Measurements from ENCODE around the gene CFAP46.

GRCh38 chr10:132873395-132873794 lies 69.0 kb downstream of the CFAP46 start:
- TF ChIP-seq GATA2 (IDR thresholded peaks at IDR 0.05; ENCODE audit: low read depth, low read length) (no peak), GATA3 (IDR thresholded peaks at IDR 0.05; ENCODE audit: low read depth, low read length) (no peak)

Measured in SH-SY5Y (cell line).